ENCODE data around the gene GCM1. TPM values are rescaled to one million over a fixed set of nuclear protein-coding genes. Genes with fewer than 3 reads are reported as not detected.

GCM1 gene
- total RNA-seq, 1 donor from 2014 or later: 0.35 TPM

DNA sequence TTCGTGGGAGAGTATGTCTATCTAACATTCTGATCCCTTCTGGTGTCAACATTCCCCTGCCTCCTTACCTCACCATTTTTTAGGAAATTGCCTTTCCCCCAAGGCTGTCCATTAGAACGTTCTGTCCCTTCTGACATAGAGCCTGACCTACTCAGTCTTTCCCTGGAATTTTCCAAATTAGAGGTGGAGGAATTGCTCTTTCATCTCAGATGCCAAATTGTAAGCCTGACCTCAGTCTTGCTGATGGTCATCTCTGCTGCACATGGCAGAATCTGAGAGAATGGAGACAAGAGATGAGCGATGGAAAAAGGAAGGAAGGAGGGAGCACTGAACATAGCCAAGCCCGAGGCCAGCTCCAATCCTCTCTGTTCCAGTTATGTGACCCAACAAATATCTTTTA is 5.4 kb upstream of the GCM1 start:
- no peak for DNase-seq (ENCODE audit: low spot score)

DNA sequence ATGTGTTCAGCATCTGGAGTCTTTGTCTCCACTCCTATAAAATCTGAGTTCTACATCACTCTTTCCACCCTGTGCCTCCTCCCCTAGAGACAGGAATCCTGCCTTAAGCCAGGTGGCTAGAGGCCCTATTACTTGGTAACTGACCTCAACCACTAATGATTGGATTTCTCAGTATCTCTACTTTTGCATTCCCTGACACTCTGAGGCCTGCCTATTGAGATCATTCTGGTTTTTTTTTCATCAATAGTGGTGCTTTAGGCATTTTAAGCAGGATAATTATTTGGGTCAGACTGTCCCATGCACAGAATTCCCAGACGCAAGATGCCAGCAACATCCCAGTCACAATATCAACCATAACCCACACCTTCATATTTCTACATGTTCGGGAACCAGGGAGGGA is 3.9 kb upstream of the GCM1 start:
- no peak for DNase-seq (ENCODE audit: low spot score)

DNA sequence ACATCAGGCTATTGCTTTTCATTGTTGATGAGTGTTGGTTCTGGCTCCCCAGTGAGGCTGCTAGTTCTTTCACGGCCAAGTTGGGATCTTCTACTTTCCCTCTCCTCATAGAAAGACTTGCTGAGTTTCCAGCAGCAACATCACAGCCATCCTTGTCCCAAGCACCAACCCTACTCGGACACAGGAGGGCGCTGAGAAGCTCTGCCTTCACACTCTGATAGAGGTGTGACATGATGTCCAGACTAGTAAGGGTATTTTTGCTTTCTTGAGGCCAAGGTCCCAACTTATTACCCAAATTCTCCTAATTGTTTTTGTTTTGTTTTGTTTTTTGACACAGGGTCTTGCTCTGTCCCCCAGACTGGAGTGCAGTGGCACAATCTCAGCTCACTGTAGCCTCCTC is 3.0 kb upstream of the GCM1 start:
- DNase-seq (ENCODE audit: low spot score): no peak

DNA sequence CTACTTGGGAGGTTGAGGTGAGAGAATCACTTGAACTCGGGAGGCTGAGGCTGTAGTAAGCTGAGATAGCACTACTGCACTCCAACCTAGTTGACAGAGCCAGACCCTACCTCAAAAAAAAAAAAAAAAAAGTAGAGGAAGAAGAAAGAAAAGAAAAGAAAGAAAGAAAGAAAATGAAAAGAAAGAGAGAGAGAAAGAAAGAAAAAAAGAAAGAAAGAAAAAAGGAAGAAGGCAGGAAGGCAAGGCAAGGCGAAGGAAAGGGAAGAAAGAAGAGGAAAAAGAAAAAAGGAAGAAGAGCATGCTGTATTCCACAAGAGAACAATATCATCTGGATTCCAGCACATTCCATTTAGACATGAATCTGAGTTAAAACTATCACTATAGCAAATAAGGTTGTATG is 3.8 kb downstream of the GCM1 start:
- DNase-seq (ENCODE audit: low spot score): no peak

- DNase-seq (ENCODE audit: low spot score): no peak
Measured at GRCh38 chr6:53143710-53144109, 4.9 kb downstream of the GCM1 start.

- no peak for DNase-seq (ENCODE audit: low spot score)
Measured at GRCh38 chr6:53142810-53143209, 5.8 kb downstream of the GCM1 start.

DNA sequence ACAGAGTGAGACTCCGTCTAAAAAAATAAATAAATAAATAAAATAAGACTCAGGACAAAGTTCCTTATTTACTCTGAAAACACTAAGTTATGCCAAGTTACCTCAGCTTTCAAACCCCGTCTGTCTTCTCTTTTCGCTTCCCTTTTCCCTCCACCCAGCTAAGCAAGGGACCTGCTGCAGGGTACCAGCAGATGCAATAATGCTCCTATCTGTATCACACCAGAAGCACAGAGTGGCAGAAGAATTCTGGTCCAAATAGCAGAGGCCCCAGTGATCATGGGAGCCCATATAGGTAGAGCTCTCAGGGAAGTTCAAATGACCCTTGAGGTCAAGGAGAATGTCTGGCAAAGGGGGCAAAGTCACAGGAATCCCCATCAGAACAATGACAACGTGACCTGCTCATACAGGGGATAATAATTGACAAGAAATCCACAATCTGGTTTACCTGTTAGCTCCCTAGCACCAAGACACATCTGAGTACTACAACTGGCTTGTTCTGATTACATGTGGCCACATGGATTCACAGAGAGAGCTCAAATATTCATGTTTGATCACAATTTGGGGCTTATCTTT is 8.7 kb downstream of the GCM1 start:
- no peak for DNase-seq (ENCODE audit: low spot score)

GRCh38 chr6:53136000-53136609 is 12.5 kb downstream of the GCM1 start:
- DNase-seq (ENCODE audit: low spot score): no peak

- DNase-seq (ENCODE audit: low spot score): no peak
Measured at GRCh38 chr6:53134601-53135235, 13.9 kb downstream of the GCM1 start.

- no peak for DNase-seq (ENCODE audit: low spot score)
Measured at GRCh38 chr6:53133961-53134360, 14.7 kb downstream of the GCM1 start.

GRCh38 chr6:53130569-53131290 is 17.9 kb downstream of the GCM1 start:
- DNase-seq (ENCODE audit: low spot score): no peak

GRCh38 chr6:53128842-53129241 is 19.8 kb downstream of the GCM1 start:
- no peak for DNase-seq (ENCODE audit: low spot score)

DNA sequence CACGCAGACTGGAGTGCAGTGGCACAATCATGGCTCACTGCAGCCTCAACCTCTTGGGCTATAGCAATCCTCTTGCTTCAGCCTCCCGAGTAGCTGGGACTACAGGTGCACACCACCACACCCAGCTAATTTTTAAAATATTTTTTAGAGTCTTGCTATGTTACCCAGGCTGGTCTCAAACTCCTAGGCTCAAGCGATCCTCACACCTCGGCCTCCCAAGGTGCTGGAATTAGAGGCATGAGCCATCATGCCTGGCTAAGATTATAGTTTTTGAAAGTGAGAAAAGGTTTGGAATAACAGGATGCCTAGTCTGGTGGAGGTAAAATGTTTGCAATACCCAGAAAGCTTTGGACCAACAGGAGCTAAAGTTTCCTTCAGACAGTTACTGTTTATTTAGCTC is 23.4 kb downstream of the GCM1 start:
- no peak for DNase-seq (ENCODE audit: low spot score)

DNA sequence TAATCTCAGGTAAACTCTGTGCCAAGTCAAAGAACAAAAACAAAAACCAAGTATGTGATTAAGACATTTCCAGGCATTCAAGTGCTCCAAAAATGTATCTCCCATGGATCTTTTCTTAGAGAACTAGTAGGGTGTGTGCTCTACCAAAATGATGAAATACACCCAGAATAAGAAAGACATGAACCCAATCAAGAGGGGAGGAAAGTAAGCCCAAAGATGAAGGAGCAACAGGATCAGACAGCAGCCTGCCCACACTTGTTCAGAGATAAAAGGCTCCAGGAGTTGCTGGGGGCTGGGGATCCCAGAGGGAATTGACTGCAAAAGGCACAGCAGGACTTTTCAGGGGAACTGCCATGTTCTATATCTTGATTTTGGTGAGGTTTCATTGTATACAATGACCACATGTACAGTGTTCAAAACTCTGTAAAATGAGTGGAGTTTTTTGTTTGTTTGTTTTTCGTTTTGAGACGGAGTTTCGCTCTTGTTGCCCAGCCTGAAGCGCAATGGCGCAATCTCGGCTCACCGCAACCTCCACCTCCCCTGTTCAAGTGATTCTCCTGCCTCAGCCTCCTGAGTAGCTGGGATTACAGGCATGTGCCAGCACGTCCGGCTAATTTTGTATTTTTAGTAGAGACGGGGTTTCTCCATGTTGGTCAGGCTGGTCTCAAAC is 24.4 kb downstream of the GCM1 start:
- DNase-seq (ENCODE audit: low spot score): no peak

DNA sequence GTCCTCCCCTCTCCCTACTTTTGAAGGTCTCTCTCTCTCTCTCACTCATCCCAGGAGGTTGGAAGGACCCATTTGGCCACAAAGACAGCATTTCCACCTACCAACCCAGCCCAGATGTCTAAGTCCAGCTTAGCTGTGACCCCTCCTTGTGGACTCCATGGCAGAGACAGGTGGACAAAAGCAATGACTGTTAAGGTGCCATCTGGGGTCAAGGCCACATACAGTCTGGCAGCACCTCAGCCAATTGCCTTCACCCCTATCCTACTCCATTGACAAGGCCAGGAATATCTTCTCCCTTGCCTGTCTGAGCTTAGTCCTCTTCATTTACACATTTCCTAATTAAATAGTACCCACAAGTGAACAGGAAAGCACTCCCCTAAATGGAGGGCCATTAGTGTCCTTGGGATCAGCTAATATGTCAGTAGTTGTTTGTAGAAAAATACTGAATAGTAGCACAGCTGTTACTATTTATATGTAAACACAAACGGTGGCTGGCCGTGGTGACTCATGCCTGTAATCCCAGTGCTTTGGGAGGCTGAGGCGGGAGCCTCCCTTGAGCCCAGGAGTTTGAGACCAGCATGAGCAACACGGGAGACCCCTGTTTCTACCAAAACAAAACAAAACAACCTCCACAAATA is 28.8 kb downstream of the GCM1 start:
- DNase-seq (ENCODE audit: low spot score): no peak

GRCh38 chr6:53119349-53119748 is 29.3 kb downstream of the GCM1 start:
- DNase-seq (ENCODE audit: low spot score): no peak

- no peak for DNase-seq (ENCODE audit: low spot score)
Measured at GRCh38 chr6:53115741-53116140, 32.9 kb downstream of the GCM1 start.

DNA sequence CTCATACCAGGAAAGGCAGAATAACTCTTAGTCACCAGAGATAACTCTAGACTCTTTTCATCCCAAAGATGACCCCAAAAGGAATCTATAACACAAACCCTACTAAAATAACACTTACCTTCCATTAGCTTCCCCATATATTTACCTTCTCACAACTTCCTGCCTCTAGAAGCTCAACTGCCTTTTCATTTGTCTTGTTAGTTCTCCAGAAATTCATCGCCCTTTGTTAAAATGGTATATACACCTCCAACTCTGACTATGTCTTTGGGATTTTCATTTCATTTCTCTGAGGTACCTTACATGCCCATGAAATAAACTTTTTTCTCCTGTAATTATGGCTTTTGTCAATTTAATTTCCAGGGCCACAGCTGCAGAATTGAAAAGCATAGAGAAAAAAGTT is 33.5 kb downstream of the GCM1 start:
- DNase-seq (ENCODE audit: low spot score): no peak

DNA sequence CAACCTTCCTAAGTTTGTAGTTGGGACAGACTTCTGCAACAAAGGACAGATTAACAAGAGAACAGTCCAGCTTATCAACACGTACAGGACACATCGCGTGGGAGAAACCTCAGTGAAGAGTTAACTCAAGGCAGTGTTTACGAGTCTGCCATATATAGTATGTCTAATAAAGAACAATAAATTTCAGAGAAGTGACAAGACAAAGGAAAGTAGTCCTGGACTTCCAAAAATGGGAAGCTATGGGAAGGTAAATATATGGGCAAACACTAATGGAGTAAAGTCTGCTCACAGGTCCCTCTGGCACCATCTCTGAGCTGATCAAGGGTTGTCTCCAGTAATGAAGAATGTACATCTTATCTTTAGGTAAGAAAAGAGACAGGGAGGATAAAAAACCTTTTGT is 34.9 kb downstream of the GCM1 start:
- no peak for DNase-seq (ENCODE audit: low spot score)

DNA sequence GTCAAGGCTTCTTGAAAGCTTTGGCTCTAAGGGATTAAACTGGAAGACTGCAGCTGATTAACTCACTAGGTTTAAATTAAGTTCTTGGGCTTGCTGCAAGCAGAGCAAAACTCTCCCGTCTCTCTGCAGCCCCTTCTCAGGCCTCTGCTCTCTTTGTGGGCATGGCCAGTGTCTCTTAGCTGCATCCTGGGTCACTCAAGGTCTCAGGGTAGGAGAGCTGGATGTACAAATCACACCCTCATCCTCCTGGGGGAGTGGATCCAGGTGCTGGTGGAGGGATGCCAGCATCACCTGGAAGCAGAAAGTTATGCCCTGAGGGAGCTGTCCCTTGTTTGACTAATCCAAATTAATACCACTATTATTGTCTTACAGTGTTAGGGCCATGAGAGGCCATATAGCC is 35.8 kb downstream of the GCM1 start:
- DNase-seq (ENCODE audit: low spot score): no peak

DNA sequence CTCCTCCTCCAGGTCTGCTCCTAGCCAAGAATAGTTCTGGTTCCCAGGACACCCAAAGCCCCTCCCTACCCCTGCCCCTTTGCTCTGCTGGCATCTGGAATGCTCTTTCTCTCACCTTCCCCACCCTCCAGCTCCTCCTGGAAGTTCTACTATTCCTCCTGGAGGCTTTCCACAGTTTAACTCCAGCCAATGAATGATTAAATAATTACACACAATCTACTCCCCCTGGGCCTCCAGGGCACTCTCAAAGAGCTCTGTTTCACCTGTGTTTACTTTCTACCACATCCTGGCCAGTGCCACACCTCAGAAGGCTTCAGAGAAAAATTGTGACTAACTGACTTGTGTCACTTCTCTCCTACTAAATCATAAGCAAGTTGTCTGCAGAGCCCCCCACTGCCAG is 36.2 kb downstream of the GCM1 start:
- no peak for DNase-seq (ENCODE audit: low spot score)
